A549 treated with dexamethasone at 1 μM for 4 hours (cell line): ENCODE data around the gene FBLN7. TPM values are rescaled to one million over a fixed set of nuclear protein-coding genes. Genes with fewer than 3 reads are reported as not detected.

ENCODE experiments used
- total RNA-seq: library from RNA; stranded (reverse); fragments of 200-300 nt; extraction: Qiagen RNA extraction; gene quantifications from 5 replicates; pipeline ENCODE4 v1.2.3, GENCODE V29; 2022

The FBLN7 gene, protein sequence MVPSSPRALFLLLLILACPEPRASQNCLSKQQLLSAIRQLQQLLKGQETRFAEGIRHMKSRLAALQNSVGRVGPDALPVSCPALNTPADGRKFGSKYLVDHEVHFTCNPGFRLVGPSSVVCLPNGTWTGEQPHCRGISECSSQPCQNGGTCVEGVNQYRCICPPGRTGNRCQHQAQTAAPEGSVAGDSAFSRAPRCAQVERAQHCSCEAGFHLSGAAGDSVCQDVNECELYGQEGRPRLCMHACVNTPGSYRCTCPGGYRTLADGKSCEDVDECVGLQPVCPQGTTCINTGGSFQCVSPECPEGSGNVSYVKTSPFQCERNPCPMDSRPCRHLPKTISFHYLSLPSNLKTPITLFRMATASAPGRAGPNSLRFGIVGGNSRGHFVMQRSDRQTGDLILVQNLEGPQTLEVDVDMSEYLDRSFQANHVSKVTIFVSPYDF
- 0.32 to 0.78 TPM (median 0.57 TPM) in 5 replicates for total RNA-seq

DNA sequence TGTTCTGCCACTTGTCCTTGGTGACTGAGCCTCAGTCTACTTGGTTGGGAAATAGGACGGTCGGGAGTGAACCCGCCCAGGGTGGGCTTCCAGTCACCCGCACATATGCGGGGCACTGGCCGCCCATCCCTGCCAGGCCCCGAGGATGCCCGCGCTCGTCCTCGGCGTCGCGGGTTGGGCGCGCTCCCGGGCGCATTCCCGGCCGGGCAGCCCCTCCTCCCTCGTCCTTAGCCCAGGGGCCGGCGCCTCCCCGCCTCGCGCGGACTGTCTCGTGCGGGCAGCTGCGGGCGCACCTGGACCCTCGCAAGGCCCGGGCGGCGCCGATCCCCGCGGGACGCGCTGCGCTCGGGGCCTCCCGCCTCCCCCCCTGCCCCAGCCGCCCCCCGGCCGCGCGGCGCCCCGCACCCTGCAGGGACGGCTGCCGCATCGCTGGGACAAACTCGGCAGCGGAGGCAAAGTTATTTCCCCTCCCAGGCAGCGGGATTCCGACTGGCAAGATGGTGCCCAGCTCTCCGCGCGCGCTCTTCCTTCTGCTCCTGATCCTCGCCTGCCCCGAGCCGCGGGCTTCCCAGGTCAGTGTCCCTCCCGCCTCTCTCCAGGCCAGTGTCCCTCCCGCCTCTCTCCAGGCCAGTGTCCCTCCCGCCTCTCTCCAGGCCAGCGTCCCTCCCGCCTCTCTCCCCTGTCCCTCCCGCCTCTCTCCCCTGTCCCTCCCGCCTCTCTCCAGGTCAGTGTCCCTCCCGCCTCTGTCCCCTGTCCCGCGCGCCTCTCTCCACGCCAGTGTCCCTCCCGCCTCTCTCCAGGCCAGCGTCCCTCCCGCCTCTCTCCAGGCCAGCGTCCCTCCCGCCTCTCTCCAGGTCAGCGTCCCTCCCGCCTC is at the start of gene FBLN7:
Gene FBLN7 (plus strand): TSS at position 227 of the 874 bp plus-strand sequence. CDS start 271 bp downstream, at position 498.

Other genes starting within 250 kb of the FBLN7 start
- 3.1 to 3.7 TPM (median 3.3 TPM) in 5 replicates for gene MERTK, start 239.8 kb upstream of the FBLN7 start, total RNA-seq
- gene TMEM87B, start 83.1 kb upstream of the FBLN7 start, total RNA-seq = 14.4 to 18.7 TPM (median 16.7 TPM) in 5 replicates
- gene ZC3H8, start 116.7 kb downstream of the FBLN7 start, total RNA-seq = 12.0 to 16.5 TPM (median 14.8 TPM) in 5 replicates
- gene ZC3H6, start 137.2 kb downstream of the FBLN7 start, total RNA-seq = 0.24 to 0.80 TPM (median 0.62 TPM) in 5 replicates